Body of pancreas (tissue), 4 donors: ENCODE results near the gene EFR3B.

ENCODE experiments used
- POLR2A ChIP-seq, 3 donors: fragments of 450-650 bp; IDR thresholded peaks; one replicate each; pipeline ENCODE4 v1.6.1; 2016; ENCODE audit warnings: antibody characterized with exemption in 3 of 3, mild to moderate bottlenecking in 2 of 3
- TF ChIP-seq, protein P1 (sequence below), 7 experiments: fragments of 450-650 bp in 4 of 7; fragments of 200-600 bp in 3 of 7; sonication (generic) in 3 of 7; IDR thresholded peaks; one replicate each; pipeline ENCODE4 v1.5.1; 2016 to 2019; ENCODE audit warnings: antibody characterized with exemption in 7 of 7

DNA sequence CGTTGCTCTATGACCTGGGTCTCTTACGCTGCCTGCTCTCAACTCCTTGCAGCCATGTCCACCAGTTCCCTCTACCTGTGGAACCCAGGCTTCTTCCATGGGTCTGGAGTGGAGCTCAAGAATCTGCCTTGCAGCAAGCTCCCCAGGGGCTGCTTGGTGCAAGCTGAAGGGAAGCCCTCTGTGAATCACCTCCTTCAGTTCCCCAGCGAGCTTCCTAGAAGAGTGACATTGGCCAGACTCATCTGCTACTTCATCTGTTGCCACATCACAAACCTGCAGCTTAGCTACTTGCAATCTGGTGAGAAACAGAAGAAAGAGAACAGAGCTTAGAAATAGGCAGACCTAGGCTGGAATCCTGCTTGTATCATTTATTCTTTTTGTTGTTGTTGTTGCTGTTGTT, 9.8 kb upstream of the EFR3B start:
- TF ChIP-seq, protein P1, sequence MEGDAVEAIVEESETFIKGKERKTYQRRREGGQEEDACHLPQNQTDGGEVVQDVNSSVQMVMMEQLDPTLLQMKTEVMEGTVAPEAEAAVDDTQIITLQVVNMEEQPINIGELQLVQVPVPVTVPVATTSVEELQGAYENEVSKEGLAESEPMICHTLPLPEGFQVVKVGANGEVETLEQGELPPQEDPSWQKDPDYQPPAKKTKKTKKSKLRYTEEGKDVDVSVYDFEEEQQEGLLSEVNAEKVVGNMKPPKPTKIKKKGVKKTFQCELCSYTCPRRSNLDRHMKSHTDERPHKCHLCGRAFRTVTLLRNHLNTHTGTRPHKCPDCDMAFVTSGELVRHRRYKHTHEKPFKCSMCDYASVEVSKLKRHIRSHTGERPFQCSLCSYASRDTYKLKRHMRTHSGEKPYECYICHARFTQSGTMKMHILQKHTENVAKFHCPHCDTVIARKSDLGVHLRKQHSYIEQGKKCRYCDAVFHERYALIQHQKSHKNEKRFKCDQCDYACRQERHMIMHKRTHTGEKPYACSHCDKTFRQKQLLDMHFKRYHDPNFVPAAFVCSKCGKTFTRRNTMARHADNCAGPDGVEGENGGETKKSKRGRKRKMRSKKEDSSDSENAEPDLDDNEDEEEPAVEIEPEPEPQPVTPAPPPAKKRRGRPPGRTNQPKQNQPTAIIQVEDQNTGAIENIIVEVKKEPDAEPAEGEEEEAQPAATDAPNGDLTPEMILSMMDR (IDR thresholded peaks at IDR 0.05), result no peak
- no peak for TF ChIP-seq POLR2A (IDR thresholded peaks at IDR 0.05)
